ENCODE measurements around the gene EFNB2.

EFNB2 gene

DNA sequence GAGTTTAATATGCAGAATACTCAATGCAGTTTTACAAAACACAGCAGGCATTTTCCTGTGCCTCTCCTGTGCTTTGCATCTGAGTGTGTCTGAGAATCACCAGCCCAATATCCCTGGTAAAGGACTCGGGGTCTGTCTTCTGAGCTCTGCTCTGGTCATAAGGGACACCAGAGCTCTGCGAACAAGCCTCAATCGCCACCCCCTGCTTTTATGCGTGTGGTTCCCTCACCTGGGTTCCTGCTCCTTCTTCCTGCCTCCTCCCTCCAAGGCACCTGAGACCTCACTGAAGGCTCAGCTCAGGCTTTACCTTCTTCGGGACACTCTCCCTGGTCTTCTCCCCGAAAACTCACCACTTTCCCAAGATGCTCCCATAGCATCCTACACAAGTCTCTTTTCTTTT lies 84.5 kb downstream of the EFNB2 start:
- no peak for TF ChIP-seq ZNF639 (tag by site-specific recombination; IDR thresholded peaks at IDR 0.05)
- H3K27ac ChIP-seq (ENCODE audit: extremely low read depth, low read depth, low read length) = no peak overlapping the region
- ChIA-PET POLR2A (no interaction called here), CTCF (no interaction called here)
- H3K4me3 ChIP-seq (ENCODE audit: low read depth, low read length) = no peak overlapping the region
- H3K9me3 ChIP-seq (ENCODE audit: control insufficient read depth, insufficient read depth, low read depth, low read length) = no peaks in the 10 kb centered on the region
- no peaks in the 10 kb centered on the region for H3K4me1 ChIP-seq (ENCODE audit: control insufficient read depth, insufficient read depth, low read length)
- H3K36me3 ChIP-seq (ENCODE audit: control insufficient read depth in 2 of 2, insufficient read depth in 1 of 2, low read length in 2 of 2) = no peaks in the 10 kb centered on the region

- Histone ChIP-seq H3K4me1 (ENCODE audit: control insufficient read depth, insufficient read depth, low read length) (no peaks in the 10 kb centered on the region), H3K27ac (ENCODE audit: extremely low read depth, low read depth, low read length) (no peak overlapping the region), H3K36me3 (ENCODE audit: control insufficient read depth in 2 of 2, insufficient read depth in 1 of 2, low read length in 2 of 2) (no peaks in the 10 kb centered on the region), H3K9me3 (ENCODE audit: control insufficient read depth, insufficient read depth, low read depth, low read length) (no peaks in the 10 kb centered on the region), H3K4me3 (ENCODE audit: low read depth, low read length) (no peak overlapping the region)
- TF ChIP-seq ZBTB21 (tag by site-specific recombination; IDR thresholded peaks at IDR 0.05) = no peak
- TF ChIP-seq ZNF624 (tag by site-specific recombination; IDR thresholded peaks at IDR 0.05) = no peak
- no peak for TF ChIP-seq SETDB1 (IDR thresholded peaks at IDR 0.05; ENCODE audit: insufficient read length, low read length)
- TF ChIP-seq, protein P1, sequence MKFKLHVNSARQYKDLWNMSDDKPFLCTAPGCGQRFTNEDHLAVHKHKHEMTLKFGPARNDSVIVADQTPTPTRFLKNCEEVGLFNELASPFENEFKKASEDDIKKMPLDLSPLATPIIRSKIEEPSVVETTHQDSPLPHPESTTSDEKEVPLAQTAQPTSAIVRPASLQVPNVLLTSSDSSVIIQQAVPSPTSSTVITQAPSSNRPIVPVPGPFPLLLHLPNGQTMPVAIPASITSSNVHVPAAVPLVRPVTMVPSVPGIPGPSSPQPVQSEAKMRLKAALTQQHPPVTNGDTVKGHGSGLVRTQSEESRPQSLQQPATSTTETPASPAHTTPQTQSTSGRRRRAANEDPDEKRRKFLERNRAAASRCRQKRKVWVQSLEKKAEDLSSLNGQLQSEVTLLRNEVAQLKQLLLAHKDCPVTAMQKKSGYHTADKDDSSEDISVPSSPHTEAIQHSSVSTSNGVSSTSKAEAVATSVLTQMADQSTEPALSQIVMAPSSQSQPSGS (tag by site-specific recombination; IDR thresholded peaks at IDR 0.05; ENCODE audit: low read depth) = no peak
- no peak for TF ChIP-seq ZNF596 (tag by site-specific recombination; IDR thresholded peaks at IDR 0.05)
- no peak for TF ChIP-seq TRIM28 (IDR thresholded peaks at IDR 0.05; ENCODE audit: borderline replicate concordance, low read length)
- no peak for TF ChIP-seq ZNF16 (tag by site-specific recombination; IDR thresholded peaks at IDR 0.05; ENCODE audit: low read depth)
- no peak for TF ChIP-seq GLI2 (tag by site-specific recombination; IDR thresholded peaks at IDR 0.05; ENCODE audit: borderline replicate concordance, low read depth)
- no peak for TF ChIP-seq ZNF398 (tag by site-specific recombination; IDR thresholded peaks at IDR 0.05)
- TF ChIP-seq, protein P2, sequence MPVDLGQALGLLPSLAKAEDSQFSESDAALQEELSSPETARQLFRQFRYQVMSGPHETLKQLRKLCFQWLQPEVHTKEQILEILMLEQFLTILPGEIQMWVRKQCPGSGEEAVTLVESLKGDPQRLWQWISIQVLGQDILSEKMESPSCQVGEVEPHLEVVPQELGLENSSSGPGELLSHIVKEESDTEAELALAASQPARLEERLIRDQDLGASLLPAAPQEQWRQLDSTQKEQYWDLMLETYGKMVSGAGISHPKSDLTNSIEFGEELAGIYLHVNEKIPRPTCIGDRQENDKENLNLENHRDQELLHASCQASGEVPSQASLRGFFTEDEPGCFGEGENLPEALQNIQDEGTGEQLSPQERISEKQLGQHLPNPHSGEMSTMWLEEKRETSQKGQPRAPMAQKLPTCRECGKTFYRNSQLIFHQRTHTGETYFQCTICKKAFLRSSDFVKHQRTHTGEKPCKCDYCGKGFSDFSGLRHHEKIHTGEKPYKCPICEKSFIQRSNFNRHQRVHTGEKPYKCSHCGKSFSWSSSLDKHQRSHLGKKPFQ (tag by site-specific recombination; IDR thresholded peaks at IDR 0.05) = no peak
- TF ChIP-seq ZNF311 (tag by site-specific recombination; IDR thresholded peaks at IDR 0.05; ENCODE audit: borderline replicate concordance) = no peak
- no peak for TF ChIP-seq ZNF354C (tag by site-specific recombination; IDR thresholded peaks at IDR 0.05; ENCODE audit: borderline replicate concordance, low read depth)
- ChIA-PET POLR2A (no interaction called here), CTCF (no interaction called here)
Observed at GRCh38 chr13:106449096-106449495, 86.4 kb downstream of the EFNB2 start.

GRCh38 chr13:106445996-106446395 lies 89.5 kb downstream of the EFNB2 start:
- ChIA-PET CTCF (no interaction called here), POLR2A (no interaction called here)
- H3K36me3 ChIP-seq (ENCODE audit: control insufficient read depth in 2 of 2, insufficient read depth in 1 of 2, low read length in 2 of 2) = no peaks in the 10 kb centered on the region
- H3K9me3 ChIP-seq (ENCODE audit: control insufficient read depth, insufficient read depth, low read depth, low read length) = no peaks in the 10 kb centered on the region
- no peak overlapping the region for H3K27ac ChIP-seq (ENCODE audit: extremely low read depth, low read depth, low read length)
- H3K4me1 ChIP-seq (ENCODE audit: control insufficient read depth, insufficient read depth, low read length) = no peaks in the 10 kb centered on the region
- H3K4me3 ChIP-seq (ENCODE audit: low read depth, low read length) = no peak overlapping the region
- no peak for TF ChIP-seq ZSCAN30 (tag by site-specific recombination; IDR thresholded peaks at IDR 0.05)
- TF ChIP-seq ZBTB7A (tag by site-specific recombination; IDR thresholded peaks at IDR 0.05; ENCODE audit: low read depth) = no peak
- TF ChIP-seq KLF16 (tag by site-specific recombination; IDR thresholded peaks at IDR 0.05) = no peak
- TF ChIP-seq, protein P3, sequence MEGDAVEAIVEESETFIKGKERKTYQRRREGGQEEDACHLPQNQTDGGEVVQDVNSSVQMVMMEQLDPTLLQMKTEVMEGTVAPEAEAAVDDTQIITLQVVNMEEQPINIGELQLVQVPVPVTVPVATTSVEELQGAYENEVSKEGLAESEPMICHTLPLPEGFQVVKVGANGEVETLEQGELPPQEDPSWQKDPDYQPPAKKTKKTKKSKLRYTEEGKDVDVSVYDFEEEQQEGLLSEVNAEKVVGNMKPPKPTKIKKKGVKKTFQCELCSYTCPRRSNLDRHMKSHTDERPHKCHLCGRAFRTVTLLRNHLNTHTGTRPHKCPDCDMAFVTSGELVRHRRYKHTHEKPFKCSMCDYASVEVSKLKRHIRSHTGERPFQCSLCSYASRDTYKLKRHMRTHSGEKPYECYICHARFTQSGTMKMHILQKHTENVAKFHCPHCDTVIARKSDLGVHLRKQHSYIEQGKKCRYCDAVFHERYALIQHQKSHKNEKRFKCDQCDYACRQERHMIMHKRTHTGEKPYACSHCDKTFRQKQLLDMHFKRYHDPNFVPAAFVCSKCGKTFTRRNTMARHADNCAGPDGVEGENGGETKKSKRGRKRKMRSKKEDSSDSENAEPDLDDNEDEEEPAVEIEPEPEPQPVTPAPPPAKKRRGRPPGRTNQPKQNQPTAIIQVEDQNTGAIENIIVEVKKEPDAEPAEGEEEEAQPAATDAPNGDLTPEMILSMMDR (tag by site-specific recombination; IDR thresholded peaks at IDR 0.05) = no peak
- TF ChIP-seq ZNF510 (tag by site-specific recombination; IDR thresholded peaks at IDR 0.05; ENCODE audit: insufficient replicate concordance) = no peak
- TF ChIP-seq ZNF580 (tag by site-specific recombination; IDR thresholded peaks at IDR 0.05) = no peak
- TF ChIP-seq, protein P4, sequence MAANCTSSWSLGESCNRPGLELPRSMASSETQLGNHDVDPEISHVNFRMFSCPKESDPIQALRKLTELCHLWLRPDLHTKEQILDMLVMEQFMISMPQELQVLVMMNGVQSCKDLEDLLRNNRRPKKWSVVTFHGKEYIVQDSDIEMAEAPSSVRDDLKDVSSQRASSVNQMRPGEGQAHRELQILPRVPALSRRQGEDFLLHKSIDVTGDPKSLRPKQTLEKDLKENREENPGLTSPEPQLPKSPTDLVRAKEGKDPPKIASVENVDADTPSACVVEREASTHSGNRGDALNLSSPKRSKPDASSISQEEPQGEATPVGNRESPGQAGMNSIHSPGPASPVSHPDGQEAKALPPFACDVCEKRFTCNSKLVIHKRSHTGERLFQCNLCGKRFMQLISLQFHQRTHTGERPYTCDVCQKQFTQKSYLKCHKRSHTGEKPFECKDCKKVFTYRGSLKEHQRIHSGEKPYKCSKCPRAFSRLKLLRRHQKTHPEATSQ (tag by site-specific recombination; IDR thresholded peaks at IDR 0.05) = no peak
- TF ChIP-seq ZNF350 (tag by site-specific recombination; IDR thresholded peaks at IDR 0.05) = no peak
- no peak for TF ChIP-seq ZNF366 (tag by site-specific recombination; conservative IDR thresholded peaks at IDR 0.05)
- TF ChIP-seq SALL2 (tag by site-specific recombination; IDR thresholded peaks at IDR 0.05; ENCODE audit: borderline replicate concordance) = no peak
